ENCODE measurements around the gene PALS2. TPM values are rescaled to one million over a fixed set of nuclear protein-coding genes. Genes with fewer than 3 reads are reported as not detected.
A peak's percentile ranks its signal among the peaks of the same experiment; 100 is the strongest.

The PALS2 gene
- total and polyA plus RNA-seq, 2 of the 13 experiments (the other 11 are each of a cell fraction or from before 2014, with no cell fraction given) = 3.1 to 21.9 TPM

DNA sequence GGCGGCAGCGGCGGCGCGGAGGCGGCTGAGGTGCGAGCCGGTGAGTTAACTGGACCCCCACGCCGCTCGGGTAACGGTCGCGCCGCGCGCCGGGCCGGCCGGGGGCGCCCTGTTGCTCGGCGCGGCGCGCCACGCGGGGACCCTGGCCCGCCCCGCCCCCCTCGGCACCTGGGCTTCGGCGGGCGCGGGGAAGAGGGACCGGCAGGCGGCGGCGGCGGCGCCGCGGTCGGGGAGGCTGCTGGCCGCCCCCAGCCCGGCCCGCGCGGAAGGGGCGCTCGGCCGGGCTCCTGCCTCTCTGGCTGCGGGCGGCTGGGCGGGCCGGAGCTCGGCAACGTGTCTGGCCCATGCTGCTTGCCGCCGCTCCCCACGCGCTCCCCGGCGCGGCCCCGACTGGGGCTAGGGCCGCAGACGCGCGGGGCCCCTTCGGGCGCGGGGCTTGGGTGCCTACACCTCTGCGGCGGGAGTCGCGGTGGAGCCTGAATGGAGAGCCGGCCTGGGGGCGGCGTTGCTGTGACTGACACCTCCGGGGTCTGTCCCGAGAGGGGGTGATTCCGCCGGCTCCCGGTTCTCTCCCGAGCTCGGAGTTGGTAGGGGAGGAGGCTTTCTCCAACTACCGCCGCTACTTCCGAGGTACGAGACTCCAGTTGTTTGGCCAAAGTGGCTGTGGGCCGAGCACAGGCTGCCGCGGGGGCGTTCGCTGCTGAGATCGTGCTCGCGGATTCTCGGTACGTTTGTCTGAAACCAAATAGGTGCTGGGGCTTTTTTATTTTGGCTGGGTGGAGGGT lies 494 bp downstream of the PALS2 start (continued):
- no peak for TF ChIP-seq ZSCAN5A (CRISPR knock-in tag; IDR thresholded peaks at IDR 0.05; ENCODE audit: borderline replicate concordance)
- no peak for TF ChIP-seq ELF4 (CRISPR knock-in tag; IDR thresholded peaks at IDR 0.05; ENCODE audit: borderline replicate concordance)
- TF ChIP-seq SMAD3 (CRISPR knock-in tag; IDR thresholded peaks at IDR 0.05) = no peak
- TF ChIP-seq, protein P1, sequence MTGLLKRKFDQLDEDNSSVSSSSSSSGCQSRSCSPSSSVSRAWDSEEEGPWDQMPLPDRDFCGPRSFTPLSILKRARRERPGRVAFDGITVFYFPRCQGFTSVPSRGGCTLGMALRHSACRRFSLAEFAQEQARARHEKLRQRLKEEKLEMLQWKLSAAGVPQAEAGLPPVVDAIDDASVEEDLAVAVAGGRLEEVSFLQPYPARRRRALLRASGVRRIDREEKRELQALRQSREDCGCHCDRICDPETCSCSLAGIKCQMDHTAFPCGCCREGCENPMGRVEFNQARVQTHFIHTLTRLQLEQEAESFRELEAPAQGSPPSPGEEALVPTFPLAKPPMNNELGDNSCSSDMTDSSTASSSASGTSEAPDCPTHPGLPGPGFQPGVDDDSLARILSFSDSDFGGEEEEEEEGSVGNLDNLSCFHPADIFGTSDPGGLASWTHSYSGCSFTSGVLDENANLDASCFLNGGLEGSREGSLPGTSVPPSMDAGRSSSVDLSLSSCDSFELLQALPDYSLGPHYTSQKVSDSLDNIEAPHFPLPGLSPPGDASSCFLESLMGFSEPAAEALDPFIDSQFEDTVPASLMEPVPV (CRISPR knock-in tag; IDR thresholded peaks at IDR 0.05) = no peak
- TF ChIP-seq TCF7L2 (IDR thresholded peaks at IDR 0.05; ENCODE audit: low read depth, low read length) = no peak
- no peak for TF ChIP-seq KDM4B (CRISPR knock-in tag; IDR thresholded peaks at IDR 0.05)
- TF ChIP-seq PHB2 (IDR thresholded peaks at IDR 0.05; ENCODE audit: partially characterized antibody) = no peak
- TF ChIP-seq, protein P2, sequence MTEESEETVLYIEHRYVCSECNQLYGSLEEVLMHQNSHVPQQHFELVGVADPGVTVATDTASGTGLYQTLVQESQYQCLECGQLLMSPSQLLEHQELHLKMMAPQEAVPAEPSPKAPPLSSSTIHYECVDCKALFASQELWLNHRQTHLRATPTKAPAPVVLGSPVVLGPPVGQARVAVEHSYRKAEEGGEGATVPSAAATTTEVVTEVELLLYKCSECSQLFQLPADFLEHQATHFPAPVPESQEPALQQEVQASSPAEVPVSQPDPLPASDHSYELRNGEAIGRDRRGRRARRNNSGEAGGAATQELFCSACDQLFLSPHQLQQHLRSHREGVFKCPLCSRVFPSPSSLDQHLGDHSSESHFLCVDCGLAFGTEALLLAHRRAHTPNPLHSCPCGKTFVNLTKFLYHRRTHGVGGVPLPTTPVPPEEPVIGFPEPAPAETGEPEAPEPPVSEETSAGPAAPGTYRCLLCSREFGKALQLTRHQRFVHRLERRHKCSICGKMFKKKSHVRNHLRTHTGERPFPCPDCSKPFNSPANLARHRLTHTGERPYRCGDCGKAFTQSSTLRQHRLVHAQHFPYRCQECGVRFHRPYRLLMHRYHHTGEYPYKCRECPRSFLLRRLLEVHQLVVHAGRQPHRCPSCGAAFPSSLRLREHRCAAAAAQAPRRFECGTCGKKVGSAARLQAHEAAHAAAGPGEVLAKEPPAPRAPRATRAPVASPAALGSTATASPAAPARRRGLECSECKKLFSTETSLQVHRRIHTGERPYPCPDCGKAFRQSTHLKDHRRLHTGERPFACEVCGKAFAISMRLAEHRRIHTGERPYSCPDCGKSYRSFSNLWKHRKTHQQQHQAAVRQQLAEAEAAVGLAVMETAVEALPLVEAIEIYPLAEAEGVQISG (CRISPR knock-in tag; IDR thresholded peaks at IDR 0.05) = no peak
- TF ChIP-seq ZNF747 (CRISPR knock-in tag; IDR thresholded peaks at IDR 0.05; ENCODE audit: borderline replicate concordance) = 0 out of 2 replicates have a peak, but pooled peaks have one; percentile 49
- TF ChIP-seq SRSF4 (IDR thresholded peaks at IDR 0.05; ENCODE audit: low read depth, low read length, poor library complexity, severe bottlenecking) = no peak
- no peak for TF ChIP-seq CERS6 (CRISPR knock-in tag; IDR thresholded peaks at IDR 0.05)
- TF ChIP-seq LCORL (IDR thresholded peaks at IDR 0.05) = no peak
- no peak for TF ChIP-seq LCORL (CRISPR knock-in tag; IDR thresholded peaks at IDR 0.05)
- no peak for TF ChIP-seq ZNF780A (CRISPR knock-in tag; IDR thresholded peaks at IDR 0.05)
- no peak for TF ChIP-seq POLR2A (IDR thresholded peaks at IDR 0.05; ENCODE audit: insufficient read depth in 1 of 2, low read depth in 2 of 2, low read length in 2 of 2)
- TF ChIP-seq HMGA1 (CRISPR knock-in tag; conservative IDR thresholded peaks at IDR 0.05) = no peak
- no peak for TF ChIP-seq HNRNPK (IDR thresholded peaks at IDR 0.05; ENCODE audit: low read depth, low read length, poor library complexity, severe bottlenecking)
- no peak for TF ChIP-seq CCAR2 (optimal IDR thresholded peaks at IDR 0.05; ENCODE audit: low read depth, low read length)
- TF ChIP-seq PAF1 (CRISPR knock-in tag; IDR thresholded peaks at IDR 0.05) = no peak
- no peak for TF ChIP-seq HNRNPL (IDR thresholded peaks at IDR 0.05; ENCODE audit: low read depth, low read length)
